Stimulated activated CD4-positive, alpha-beta T cell treated with anti-CD3 and anti-CD28 coated beads, Interleukin-15, amount 100 ng/mL, for 24 hours (primary cell): ENCODE data around the gene ARHGEF12.

Experiments
- DNase-seq: peaks from one replicate; pipeline ENCODE4 v3.0.0-alpha.2; 2020

Gene ARHGEF12

DNA sequence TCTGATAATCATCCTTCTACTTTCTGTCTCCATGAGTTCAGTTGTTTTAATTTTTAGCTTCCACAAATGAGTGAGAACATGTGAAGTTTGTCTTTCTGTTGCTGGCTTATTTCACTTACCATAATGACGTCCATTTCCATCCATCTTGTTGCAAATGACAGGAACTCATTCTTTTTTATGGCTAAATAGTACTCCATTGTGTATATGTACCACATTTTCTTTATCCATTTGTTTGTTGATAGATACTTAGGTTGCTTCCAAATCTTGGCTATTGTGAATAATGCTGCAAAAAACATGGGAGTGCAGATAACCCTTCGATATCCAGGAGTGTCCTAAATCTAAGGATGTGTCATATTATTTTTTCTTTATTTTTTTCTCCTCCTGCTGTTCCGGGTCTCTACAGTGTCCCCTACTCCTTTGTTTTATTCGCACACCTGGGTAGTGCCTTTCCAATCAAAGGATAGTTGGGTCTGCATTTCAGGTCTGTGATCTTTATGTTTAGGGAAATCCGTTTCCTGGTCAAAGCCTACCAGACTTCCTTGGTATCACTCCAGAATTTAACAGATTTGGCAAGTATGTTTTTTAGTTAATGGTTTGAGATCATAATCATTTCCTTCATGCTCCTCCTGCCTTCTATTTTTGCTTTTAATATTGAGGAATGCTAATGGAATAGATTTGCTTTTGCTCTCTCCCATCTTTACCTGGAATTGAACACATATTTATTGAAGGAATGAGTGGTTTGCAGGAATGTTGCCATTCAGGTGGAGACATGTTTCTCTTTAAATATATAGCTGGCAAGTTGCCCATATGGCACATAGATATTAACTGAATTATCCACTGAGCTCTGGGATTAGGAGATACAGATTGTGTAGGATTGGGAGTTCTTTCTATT lies 53.7 kb downstream of the ARHGEF12 start:
- no peak for DNase-seq

DNA sequence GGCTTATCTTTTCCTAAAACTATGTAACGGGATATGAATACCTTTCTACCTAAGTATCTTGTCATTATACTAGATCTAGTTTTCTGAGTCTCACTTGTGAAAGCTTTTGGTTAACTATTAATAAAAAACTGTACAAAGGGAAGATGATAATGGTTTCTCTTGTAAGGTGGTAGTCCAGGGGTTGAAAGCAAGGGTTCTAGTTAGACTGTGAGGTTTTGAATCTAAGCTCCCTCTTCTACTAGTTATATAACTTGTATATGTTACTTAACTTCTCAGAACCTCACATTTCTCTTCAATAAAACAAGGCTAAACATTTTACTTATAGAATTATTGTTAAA lies 54.3 kb downstream of the ARHGEF12 start:
- no peak for DNase-seq

DNA sequence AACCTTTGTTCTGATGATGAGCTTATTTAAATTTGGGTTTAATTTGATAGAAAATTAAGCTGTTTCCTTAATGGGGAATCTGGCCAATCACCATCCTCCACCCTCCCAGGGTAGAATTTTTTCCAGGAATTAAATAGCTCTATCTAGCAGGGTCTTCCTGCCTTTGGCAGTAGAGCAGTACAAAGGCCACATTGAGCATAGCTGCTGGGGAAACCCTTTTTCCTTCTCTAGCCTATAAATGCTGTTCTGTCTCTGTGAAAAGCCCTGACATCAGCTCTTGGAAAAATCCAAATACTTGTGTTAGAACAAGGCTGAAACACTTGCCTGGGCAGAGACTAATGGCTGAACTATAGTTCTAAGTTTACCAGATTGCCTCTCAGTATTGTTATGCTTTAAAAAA lies 55.1 kb downstream of the ARHGEF12 start:
- DNase-seq: no peak

DNA sequence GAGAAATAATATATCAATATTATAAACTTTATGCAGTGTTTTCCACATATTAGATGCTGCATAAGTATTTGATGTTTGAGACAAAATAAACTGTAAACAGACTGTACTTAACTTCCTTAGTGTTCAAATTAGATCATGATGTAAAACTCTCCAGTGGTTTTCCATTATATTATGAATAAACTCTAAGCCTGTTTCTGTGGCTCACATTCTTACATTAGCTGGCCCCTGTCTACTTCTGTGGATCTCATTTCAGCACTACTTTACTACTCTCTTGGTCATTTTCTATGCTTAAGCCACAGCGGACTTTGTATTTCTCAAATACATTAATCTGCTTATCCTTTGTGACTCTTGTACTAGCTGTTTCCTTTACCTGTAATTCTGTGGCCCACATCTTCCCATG lies 55.6 kb downstream of the ARHGEF12 start:
- no peak for DNase-seq

DNA sequence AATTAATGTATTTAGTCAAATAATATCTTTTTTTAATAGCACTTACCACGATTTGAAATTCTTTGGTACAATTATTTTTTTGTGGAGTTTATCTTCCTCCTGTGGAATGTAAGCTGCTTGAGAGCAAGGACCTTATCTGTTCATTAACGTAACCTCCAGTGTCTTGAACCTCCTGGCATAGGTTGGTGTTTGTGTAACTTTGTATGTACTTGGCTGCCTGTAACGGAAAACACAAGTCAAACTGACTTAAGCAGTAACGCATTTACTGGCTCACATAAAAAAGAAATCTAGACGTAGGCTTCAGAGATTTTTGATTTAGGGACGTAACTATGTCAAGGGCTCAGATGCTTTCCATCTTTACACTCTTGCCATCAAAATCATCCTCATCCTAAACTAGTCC lies 56.1 kb downstream of the ARHGEF12 start:
- no peak for DNase-seq

DNA sequence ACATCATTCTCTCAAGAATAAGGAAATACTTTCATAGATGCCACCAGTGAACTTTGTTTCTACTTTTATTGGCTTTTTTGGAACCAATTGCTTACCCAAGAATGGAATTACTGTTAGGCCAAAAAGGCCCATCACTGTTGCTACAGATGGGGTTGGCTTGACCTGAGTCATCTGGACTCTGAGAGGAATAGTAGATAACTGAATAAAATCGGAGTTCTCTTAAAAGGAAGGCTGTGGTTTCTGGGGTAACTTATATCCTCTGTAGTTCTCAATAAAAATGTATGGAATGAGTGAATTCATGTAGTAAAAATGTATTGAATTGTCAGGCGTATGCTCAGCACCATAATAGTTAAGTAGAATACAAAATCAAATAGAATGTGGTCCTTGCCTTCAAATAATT lies 56.6 kb downstream of the ARHGEF12 start:
- DNase-seq: no peak

DNA sequence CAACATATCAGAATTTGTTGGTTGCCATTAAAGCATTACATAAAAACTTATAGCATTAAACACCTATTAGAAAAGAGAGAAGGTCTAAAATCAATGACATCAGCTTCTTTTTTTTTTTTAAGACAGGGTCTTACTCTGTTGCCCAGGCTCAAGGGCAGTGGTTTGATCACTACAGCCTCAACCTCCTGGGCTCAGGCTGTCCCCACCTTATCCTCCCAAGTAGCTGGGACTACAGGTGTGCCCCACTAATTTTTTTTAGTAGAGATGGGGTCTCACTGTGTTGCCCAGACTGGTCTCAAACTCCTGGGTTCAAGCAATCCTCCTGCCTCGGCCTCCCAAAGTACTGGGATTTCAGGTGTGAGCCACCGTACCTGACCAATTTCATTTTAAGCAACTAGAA lies 57.9 kb downstream of the ARHGEF12 start:
- DNase-seq: no peak

DNA sequence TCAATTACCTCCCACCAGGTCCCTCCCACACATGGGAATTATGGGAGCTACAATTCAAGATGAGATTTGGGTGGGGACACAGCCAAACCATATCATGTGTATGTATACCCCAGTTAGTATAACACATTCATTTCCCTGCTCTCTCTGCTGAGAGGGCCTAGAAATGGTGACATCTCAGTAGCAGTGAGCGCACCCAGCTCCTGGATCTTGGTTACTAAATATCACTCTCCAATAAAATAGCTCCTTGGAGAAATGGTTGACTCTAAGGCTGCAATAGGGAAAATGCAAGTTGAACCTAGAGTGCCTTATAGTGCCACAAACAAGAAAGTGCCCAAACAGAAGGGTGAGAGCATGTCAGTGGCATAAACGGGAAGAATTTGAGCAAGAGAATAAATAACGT lies 59.6 kb downstream of the ARHGEF12 start:
- DNase-seq: no peak

DNA sequence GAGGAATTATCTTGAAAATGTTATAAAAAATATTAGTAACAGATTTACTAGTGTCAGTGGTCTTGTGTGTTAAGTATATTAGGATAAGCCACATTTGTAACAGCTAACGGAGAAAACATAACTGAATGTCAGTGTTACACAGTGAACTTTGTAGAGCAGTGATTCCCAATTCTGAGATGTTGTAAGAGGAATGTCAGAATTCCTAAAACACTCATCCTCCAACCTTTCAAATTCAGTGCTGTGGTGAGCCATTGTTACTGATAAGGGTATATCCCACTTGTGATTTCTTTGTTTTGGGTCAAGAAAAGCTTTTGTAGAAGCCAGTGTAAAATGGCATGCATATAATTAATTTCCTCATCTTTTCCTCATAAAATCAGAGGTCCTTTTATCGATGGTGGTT lies 61.9 kb downstream of the ARHGEF12 start:
- DNase-seq: no peak

DNA sequence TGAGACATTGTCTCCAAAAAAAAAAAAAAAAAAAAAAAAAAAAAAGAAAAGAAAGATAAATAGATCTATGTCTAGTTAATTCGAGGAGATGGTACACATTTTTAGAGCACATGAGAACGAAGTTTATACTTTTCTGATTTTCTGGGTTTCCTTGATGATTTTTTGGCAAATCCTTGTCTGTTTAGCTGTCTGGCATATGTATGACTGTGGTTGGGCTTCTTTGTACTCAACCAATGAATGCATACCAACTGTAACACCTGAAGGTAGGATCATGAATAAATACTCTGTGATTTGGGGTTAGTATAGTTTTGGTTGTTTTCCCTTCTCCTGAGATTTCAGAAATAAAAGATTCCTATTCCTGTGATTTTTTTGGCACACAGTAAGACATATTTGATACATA lies 63.1 kb downstream of the ARHGEF12 start:
- DNase-seq: no peak

DNA sequence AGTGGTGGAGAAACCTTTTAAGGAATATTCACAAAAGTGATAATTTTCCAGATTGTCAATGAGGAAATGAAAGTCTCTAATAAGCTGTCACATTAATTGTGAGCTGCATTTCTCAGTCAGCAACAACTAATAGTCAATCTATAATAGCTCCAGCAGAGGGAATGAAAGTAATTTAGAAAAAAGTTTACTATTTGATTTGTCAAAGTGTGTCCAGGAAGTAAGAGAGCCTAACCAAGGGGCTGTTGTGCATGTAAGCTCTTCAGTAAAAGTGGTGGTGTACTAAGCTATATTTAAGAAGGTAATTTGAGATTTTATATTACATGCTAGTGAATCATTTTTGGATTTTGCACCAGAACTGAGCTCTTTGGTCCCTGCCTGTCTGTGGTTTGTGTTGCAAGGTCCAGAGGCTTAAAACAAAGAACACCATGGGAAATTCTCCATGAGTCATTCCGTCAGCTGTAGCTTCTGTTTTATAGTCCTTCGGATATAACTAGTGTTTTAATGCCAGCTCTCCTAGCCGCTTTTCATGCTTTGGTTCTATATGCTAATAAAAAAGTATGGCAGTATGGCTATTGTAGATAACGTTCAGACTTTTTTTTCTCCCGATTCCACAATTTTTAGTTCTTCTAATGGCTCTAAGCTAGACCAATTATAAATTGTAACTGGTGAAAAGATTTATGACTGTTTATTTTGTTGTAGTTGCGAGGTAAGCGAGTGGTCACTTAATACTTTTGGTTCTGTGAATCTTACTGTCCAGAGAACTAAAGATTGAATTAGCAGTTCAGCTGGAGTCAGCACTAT lies 64.6 kb downstream of the ARHGEF12 start:
- DNase-seq: no peak

DNA sequence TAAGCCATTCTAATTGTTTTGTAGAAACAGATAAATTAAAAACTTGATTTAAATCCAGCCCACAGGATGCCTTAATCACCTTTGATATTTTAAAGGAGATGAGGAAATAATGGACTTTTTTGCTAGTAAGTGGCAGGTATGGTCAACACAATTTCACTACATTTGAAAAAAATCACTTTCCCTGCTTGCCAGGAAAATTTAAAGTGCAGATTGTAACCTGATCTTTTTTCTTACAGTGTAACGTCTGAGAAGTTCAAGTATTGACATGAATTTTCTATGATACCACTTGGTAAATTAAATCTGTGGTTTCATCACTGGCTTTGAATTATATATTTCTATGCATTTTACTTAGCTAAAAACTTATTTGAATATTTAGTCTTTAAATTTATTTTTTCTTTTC lies 65.3 kb downstream of the ARHGEF12 start:
- no peak for DNase-seq

DNA sequence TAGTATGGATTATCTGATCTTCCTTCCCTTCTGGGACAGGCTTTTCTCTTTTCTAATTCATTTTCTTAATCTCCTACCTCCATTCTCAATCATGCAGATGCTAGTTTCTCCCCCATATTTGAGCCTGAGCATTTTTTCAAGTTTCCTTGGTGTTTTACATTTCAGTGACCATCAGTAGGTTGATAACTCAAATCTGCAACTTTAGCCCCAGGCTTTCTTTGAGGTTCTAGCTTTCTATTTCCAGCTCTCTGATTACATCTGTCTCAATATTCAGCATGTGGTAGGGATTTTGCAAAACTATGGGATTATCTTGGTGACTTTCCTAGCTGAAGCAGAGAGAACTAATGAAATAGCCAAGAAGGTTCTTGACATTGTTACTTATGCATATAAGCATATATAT lies 67.8 kb downstream of the ARHGEF12 start:
- DNase-seq: no peak

DNA sequence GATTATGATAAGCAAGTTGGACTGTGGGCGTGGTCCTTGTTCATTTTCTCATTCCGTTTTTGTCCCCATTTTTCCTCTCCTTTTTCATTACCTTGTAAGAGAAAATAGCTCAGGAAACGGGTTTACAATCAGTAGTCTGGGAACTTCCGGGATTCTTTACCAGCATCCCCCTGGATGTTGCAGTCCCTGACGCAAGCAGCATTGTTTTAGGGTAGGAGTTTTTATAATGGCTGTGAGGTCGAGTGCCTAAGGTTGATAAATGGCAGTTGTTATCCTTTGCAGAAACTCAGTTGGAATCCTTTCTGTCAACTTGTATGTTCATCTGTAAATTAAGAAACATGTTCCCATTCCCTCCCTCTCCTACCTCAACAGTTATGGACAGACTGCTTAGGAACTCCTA lies 68.3 kb downstream of the ARHGEF12 start:
- DNase-seq: no peak

DNA sequence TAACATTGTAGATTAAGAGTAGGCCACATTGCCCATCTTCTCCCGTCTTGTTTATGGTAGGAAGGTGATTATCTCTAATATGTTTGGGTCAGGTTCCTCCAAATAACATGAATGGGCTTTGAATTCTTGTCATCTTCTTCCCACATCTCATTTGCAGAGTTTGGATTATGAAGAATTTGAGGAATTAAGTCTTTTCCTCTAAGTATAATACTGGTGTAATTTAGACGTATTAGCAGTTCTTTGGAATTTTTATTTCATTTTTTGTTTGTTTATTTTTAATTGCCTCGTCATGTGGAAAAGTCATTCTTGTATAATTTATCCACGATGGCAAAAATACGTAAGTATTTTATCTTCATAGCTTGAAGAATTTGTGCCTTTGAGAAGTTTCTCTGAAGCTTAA lies 73.4 kb downstream of the ARHGEF12 start:
- no peak for DNase-seq

DNA sequence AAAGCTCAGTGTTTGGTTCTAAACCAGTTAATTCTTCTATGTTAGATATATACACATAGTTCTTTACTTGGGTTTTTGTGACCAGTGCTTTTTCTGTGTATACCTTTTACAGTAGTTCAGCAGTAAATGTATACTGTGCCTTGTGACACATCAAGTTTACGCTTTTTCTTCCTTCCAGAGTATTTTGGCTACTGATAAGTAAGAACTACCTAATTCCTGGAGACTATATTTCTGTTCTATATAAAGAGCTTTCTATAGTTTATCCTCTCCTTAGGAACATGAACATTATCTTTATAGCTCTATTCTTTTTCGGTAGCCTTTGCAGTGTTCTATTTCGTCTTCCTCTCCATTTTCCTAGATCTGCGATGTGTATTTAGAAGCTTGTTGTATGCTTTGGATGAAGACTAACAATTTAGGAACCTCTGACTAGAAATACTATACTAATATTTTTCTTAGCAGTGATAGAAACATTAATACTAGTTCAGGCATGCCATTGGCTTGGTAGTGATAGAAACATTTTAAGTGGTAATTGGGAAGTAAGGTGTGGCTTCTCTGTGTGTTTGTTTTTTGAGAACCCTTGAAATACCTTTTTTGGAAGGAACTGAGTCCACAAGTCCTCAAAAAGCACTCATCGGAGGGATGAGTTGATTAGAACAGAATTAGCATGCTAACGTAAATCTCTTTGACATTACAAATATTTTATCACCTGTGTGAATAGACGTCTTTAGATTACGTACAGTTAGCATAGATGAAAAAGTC lies 74.6 kb downstream of the ARHGEF12 start:
- DNase-seq: no peak

DNA sequence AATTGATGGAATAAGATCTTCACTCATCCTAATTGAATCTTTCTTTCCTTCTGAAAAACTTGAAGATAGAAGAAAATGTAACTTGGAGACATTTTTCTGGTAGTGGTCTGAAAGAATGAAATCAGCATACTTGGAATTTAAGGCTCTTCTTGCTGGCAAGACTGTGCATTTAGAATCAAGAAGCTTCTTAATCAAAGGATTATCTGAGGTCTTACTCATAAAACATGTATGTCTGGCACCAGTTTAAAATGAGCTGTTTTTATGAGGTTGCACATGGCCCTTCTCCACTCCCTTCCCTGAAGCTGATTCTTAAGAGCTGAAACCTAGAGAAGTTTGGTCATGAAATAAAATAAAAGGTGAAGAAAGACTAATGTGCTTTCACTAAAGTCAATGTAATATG lies 77.3 kb downstream of the ARHGEF12 start:
- DNase-seq: no peak

DNA sequence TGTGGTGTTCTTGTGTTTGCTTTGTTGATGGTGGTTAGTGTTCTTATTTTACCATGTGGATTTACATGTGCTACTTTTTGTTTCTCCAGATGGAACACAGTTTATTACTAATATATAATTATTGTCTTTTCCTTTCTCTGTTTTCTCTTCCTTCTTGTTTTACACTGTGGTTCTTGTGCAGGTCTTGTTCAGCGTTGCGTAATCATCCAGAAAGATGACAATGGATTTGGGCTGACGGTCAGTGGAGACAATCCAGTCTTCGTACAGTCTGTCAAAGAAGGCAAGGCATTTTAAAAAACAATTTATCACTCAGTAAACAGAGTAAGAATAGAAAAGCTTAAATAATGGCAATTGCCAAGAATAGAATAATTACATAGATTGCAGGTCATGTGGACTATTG lies 84.4 kb downstream of the ARHGEF12 start:
- no peak for DNase-seq

DNA sequence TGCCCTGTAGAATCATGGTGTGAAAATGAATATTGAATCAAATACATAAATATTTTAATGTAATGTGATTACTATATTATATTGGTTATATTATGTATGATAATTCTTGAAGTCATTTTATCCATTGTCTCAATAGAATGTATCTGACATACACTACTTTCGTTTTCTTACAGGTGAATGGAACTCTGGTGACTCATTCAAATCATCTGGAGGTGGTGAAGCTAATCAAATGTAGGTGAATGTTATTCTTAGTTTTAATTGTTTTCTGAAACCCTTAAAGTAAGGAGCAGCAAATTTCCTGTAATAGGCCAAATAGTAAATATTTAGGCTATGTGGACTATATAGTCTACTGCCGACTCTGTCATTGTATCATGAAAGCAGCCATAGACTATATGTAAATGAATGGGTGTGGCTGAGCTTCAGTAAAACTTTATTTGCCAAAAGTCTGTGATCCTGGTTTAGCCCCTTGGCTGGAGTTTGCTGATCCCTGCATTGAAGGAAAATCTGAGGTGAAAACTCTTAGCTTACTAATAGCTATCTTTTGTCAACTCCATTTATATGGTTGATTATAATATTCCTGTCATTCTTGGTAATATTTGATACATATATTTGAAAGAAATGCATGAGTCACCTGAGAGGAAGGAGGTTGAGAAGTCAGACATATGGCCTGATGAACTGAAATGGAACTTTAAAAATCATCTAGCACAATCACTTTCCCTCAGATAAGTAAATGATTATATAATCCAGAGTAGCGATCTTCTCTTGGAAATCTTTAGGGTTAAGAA lies 88.2 kb downstream of the ARHGEF12 start:
- no peak for DNase-seq

DNA sequence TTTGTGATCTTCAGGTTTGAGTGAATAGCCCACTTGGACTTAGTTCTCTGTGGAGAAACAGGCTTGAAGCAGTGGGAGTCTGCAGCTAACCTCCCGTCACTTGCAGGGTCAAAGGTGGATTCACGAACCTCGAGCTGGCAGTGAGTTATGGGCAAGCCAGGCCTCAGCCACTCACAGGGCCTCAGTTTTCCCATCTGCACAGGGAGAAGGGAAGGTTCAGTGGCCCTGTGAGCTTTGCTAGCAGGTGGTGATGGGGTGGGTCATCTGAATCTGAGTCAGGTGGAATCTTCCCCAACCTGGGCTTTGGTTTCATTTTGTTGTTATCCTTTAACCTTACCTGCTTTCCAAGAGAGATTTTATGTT lies 88.7 kb downstream of the ARHGEF12 start:
- no peak for DNase-seq

DNA sequence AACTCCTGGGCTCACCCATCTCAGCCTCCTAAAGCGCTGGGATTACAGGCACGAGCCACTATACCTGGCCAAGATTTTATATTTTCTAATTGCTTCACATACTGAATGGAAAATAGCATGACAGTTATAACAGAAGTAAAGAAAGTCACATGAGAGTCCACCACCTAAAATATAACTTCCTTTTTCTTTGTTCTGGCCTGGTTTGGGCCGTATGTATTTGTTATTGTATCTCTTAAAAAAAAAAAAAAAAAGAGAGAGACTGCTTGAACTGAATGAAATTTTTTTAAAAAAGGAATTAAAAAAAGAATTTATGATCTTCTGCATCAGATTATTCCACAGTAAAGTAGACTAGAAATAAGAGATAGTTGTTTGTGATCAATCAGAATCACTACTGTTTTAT lies 89.3 kb downstream of the ARHGEF12 start:
- no peak for DNase-seq

DNA sequence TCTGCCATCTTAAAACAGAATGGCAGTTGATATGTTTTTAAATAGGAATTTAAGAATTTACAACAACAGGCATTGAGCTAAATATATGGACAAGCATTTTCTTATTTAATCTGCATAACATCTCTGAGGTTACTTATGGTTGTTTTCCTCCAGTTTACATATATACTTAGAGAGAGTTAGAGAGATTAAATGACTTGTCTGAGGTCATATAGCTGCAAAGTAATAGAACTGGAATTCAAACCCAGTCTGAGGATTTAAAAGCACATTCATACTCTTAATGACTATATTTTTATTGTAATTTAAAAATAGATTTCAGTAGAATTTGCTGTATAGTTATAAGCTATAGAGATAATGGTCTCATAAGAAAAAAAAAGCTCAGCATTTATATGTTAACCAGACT lies 93.9 kb downstream of the ARHGEF12 start:
- DNase-seq: no peak

DNA sequence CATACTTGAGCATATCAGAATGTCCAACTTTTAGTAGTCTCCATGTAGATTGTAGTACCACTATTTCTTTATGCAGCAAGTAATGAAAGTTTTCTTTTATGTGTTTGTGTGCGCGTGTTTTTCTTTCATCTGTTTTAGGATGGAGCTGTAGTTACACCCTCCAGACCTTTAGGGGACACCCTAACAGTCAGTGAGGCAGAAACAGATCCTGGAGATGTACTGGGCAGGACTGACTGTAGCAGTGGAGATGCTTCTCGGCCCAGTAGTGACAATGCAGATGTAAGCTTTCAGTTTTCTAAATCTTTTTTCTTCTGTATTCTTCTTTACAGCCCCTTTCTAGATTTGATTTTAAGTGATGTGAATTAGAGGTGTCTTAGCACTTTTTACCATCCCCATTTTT lies 95.4 kb downstream of the ARHGEF12 start:
- DNase-seq: peak; percentile 7
